DOHH2 (cell line): ENCODE measurements around the gene WDR59.

Experiments
- EZH2phosphoT487 ChIP-seq: fragments of 200-600 bp; sonication (generic); IDR thresholded peaks from 2 replicates; pipeline ENCODE4 v1.6.1; 2017; ENCODE audit warnings: borderline replicate concordance, mild to moderate bottlenecking, antibody characterized with exemption, low read length, moderate library complexity, mixed read lengths
- TF ChIP-seq, protein P1 (sequence below): fragments of 200-600 bp; sonication (generic); IDR thresholded peaks from one replicate; pipeline ENCODE4 v1.5.1; 2014; ENCODE audit warnings: antibody characterized with exemption, mild to moderate bottlenecking, low read depth, low read length; ENCODE audit not compliant: poor library complexity, severe bottlenecking

DNA sequence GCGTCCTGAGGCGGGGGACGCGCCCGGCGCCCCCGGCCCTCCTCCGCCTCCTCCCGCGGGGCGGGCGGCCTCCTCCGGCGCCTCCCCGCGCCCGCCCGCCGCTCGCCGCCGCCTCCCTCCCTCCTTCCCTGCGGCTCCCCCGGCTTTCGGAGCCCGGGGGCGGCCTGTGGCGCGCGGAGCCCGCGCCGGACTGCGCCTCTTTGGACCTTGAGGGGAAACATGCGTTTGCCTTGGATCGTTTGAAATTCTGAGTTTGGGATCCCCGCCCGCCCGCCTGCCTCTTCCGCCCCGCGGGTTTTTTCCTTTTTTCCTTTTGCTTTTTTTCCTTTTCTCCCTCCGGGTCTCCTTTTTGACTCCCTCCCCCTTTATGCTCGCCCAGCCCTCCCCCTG, 14.3 kb upstream of the WDR59 start:
- TF ChIP-seq, protein P1, sequence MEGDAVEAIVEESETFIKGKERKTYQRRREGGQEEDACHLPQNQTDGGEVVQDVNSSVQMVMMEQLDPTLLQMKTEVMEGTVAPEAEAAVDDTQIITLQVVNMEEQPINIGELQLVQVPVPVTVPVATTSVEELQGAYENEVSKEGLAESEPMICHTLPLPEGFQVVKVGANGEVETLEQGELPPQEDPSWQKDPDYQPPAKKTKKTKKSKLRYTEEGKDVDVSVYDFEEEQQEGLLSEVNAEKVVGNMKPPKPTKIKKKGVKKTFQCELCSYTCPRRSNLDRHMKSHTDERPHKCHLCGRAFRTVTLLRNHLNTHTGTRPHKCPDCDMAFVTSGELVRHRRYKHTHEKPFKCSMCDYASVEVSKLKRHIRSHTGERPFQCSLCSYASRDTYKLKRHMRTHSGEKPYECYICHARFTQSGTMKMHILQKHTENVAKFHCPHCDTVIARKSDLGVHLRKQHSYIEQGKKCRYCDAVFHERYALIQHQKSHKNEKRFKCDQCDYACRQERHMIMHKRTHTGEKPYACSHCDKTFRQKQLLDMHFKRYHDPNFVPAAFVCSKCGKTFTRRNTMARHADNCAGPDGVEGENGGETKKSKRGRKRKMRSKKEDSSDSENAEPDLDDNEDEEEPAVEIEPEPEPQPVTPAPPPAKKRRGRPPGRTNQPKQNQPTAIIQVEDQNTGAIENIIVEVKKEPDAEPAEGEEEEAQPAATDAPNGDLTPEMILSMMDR, result no peak
- no peak for TF ChIP-seq EZH2phosphoT487
